GM10847 (cell line): ENCODE results near the gene TMBIM4.

Experiments
- POLR2A ChIP-seq: IDR thresholded peaks from 2 replicates; pipeline ENCODE4 v1.6.1; 2011; ENCODE audit not compliant: insufficient read length; ENCODE audit errors: extremely low read depth

Gene TMBIM4

GRCh38 chr12:66188584-66189485, 19.0 kb upstream of the TMBIM4 start, which contains the start of gene IRAK3:
TSS of gene IRAK3 (plus strand) at chr12:66189214. CDS start at chr12:66189300, 86 bp downstream.
- no peak for TF ChIP-seq POLR2A

GRCh38 chr12:66187821-66188220, 18.0 kb upstream of the TMBIM4 start:
- no peak for TF ChIP-seq POLR2A

- TF ChIP-seq POLR2A = no peak
These were observed 17.2 kb upstream of the TMBIM4 start for GRCh38 chr12:66187036-66187435.

GRCh38 chr12:66182956-66183355, 13.2 kb upstream of the TMBIM4 start:
- TF ChIP-seq POLR2A = no peak

- no peak for TF ChIP-seq POLR2A
These were observed 6.5 kb upstream of the TMBIM4 start for GRCh38 chr12:66176105-66176900.

- no peak for TF ChIP-seq POLR2A
These were observed 810 bp upstream of the TMBIM4 start for GRCh38 chr12:66170606-66171005.

GRCh38 chr12:66168410-66168809, 1.4 kb downstream of the TMBIM4 start:
- TF ChIP-seq POLR2A = no peak

- no peak for TF ChIP-seq POLR2A
These were observed 3.2 kb downstream of the TMBIM4 start for GRCh38 chr12:66166561-66166960.

- no peak for TF ChIP-seq POLR2A
These were observed 4.7 kb downstream of the TMBIM4 start for GRCh38 chr12:66165141-66165540.

- TF ChIP-seq POLR2A = no peak
These were observed 5.4 kb downstream of the TMBIM4 start for GRCh38 chr12:66164349-66164821.

GRCh38 chr12:66163289-66163688, 6.5 kb downstream of the TMBIM4 start:
- no peak for TF ChIP-seq POLR2A

- no peak for TF ChIP-seq POLR2A
These were observed 7.1 kb downstream of the TMBIM4 start for GRCh38 chr12:66162701-66163100.

- TF ChIP-seq POLR2A = no peak
These were observed 9.1 kb downstream of the TMBIM4 start for GRCh38 chr12:66160704-66161103.

GRCh38 chr12:66159123-66159522, 10.7 kb downstream of the TMBIM4 start:
- TF ChIP-seq POLR2A = no peak

- no peak for TF ChIP-seq POLR2A
These were observed 13.1 kb downstream of the TMBIM4 start for GRCh38 chr12:66156654-66157053.

GRCh38 chr12:66154776-66155175, 15.0 kb downstream of the TMBIM4 start:
- no peak for TF ChIP-seq POLR2A

- TF ChIP-seq POLR2A = no peak
These were observed 17.1 kb downstream of the TMBIM4 start for GRCh38 chr12:66152732-66153131.
